Endothelial cell of umbilical vein (primary cell): ENCODE results near the gene TMEFF2. TPM values are rescaled to one million over a fixed set of nuclear protein-coding genes. Genes with fewer than 3 reads are reported as not detected.

ENCODE experiments used
- BruUV-seq: library from RNA; stranded (reverse); fragments of 400-500 nt; replicated peaks from 2 replicates; lab custom pipeline; 2021; lab: Mats Ljungman, UMichigan
- CTCF ChIA-PET: fragments of 300-600, 350-600 bp; sonication (Branson Sonifier 250); formaldehyde crosslinking; loops from one replicate; lab custom pipeline; 2021; ENCODE audit warnings: antibody characterized with exemption, inconsistent platforms; lab: Charles Lee
- POLR2A ChIA-PET: fragments of 300-600, 350-600 bp; sonication (Branson Sonifier 250); formaldehyde crosslinking; loops from one replicate; lab custom pipeline; 2021; ENCODE audit warnings: antibody characterized with exemption, inconsistent platforms; lab: Charles Lee
- DNase-seq: peaks from one replicate; pipeline ENCODE4 v3.0.0-alpha.2; 2011; ENCODE audit warnings: low read depth, low spot score
- FAIRE-seq: peaks from 2 replicates; lab custom pipeline; 2011; peaks lifted over from hg19 to GRCh38; lab: Jason Lieb, UNC
- H2AFZ ChIP-seq: 2 replicates; pipeline ENCODE4 v1.6.0; 2012; ENCODE audit warnings: low read depth, low read length, control low read depth, inconsistent platforms
- H3K27ac ChIP-seq: 2 replicates; pipeline ENCODE4 v1.5.1; 2011; ENCODE audit warnings: low read depth, mild to moderate bottlenecking, control low read depth, low read length, moderate library complexity; ENCODE audit not compliant: insufficient read depth
- H3K27me3 ChIP-seq, 2 experiments: 2 replicates each; pipeline versions ENCODE4 v1.6.0 to v1.6.1; 2011; ENCODE audit warnings: low read length in 2 of 2, mixed read lengths in 1 of 2; ENCODE audit not compliant: control insufficient read depth in 2 of 2, insufficient read depth in 2 of 2
- H3K36me3 ChIP-seq, 2 experiments: 2 replicates in 1 of 2; 3 replicates in 1 of 2; pipeline ENCODE4 v1.5.1; 2011; ENCODE audit warnings: low read length in 2 of 2, mild to moderate bottlenecking in 1 of 2, moderate library complexity in 1 of 2; ENCODE audit not compliant: control insufficient read depth in 2 of 2, insufficient read depth in 2 of 2; ENCODE audit errors: extremely low read depth in 1 of 2
- H3K4me1 ChIP-seq: 3 replicates; pipeline ENCODE4 v1.5.1; 2011; ENCODE audit warnings: mild to moderate bottlenecking, low read length; ENCODE audit not compliant: control insufficient read depth, insufficient read depth; ENCODE audit errors: extremely low read depth
- H3K4me2 ChIP-seq: 2 replicates; pipeline ENCODE4 v1.6.1; 2011; ENCODE audit warnings: low read length, control low read depth, mixed read lengths; ENCODE audit not compliant: insufficient read depth
- H3K4me3 ChIP-seq, 3 experiments: fragments of 200-600 bp in 1 of 3; sonication (generic), shearing (Covaris generic) in 1 of 3; replicated peaks in 1 of 3; 2 replicates each; pipeline ENCODE4 v1.5.1; 2011 to 2016; ENCODE audit warnings: control low read depth in 3 of 3, low read length in 3 of 3, mild to moderate bottlenecking in 2 of 3, inconsistent platforms in 1 of 3, low read depth in 1 of 3, moderate library complexity in 1 of 3; ENCODE audit not compliant: insufficient read depth in 1 of 3
- H3K79me2 ChIP-seq: 2 replicates; pipeline ENCODE4 v1.6.0; 2012; ENCODE audit warnings: low read length, inconsistent platforms; ENCODE audit not compliant: control insufficient read depth, insufficient read depth
- H3K9ac ChIP-seq: replicated peaks from 2 replicates; pipeline ENCODE3; 2011; ENCODE audit warnings: low read length, control low read depth; ENCODE audit not compliant: insufficient read depth; ENCODE audit errors: extremely low read depth
- H3K9me1 ChIP-seq: replicated peaks from 3 replicates; pipeline ENCODE4 v1.6.0; 2011; ENCODE audit warnings: mild to moderate bottlenecking, low read length; ENCODE audit not compliant: control insufficient read depth, insufficient read depth; ENCODE audit errors: extremely low read depth
- H3K9me3 ChIP-seq: replicated peaks from 2 replicates; pipeline ENCODE4 v1.5.1; 2012; ENCODE audit warnings: low read length, inconsistent platforms; ENCODE audit not compliant: control insufficient read depth, insufficient read depth
- H4K20me1 ChIP-seq: replicated peaks from 2 replicates; pipeline ENCODE3; 2011; ENCODE audit warnings: mild to moderate bottlenecking, low read length; ENCODE audit not compliant: control insufficient read depth, insufficient read depth; ENCODE audit errors: extremely low read depth
- EZH2 ChIP-seq: IDR thresholded peaks from 2 replicates; pipeline ENCODE4 v1.6.1; 2012; ENCODE audit warnings: borderline replicate concordance, low read depth, mild to moderate bottlenecking, moderate library complexity, low read length, inconsistent platforms; ENCODE audit not compliant: severe bottlenecking
- FOS ChIP-seq: IDR thresholded peaks from 2 replicates; pipeline ENCODE4 v1.6.1; 2011; ENCODE audit warnings: mild to moderate bottlenecking, low read length, moderate library complexity, borderline replicate concordance; ENCODE audit not compliant: insufficient read depth
- GATA2 ChIP-seq: IDR thresholded peaks from 2 replicates; pipeline ENCODE4 v1.7.0; 2011; ENCODE audit warnings: low read depth, mild to moderate bottlenecking, moderate library complexity, mixed read lengths, low read length; ENCODE audit not compliant: insufficient read length, insufficient read depth
- JUN ChIP-seq: IDR thresholded peaks from 2 replicates; pipeline ENCODE4 v1.6.1; 2011; ENCODE audit warnings: borderline replicate concordance, low read depth; ENCODE audit not compliant: insufficient read length, insufficient read depth
- MYC ChIP-seq: IDR thresholded peaks from one replicate; pipeline ENCODE4 v1.6.1; 2011; ENCODE audit warnings: mild to moderate bottlenecking, low read depth, low read length
- POLR2A ChIP-seq: IDR thresholded peaks from 2 replicates; pipeline ENCODE4 v1.6.1; 2012; ENCODE audit warnings: low read depth, mild to moderate bottlenecking, control low read depth, low read length
- POLR2AphosphoS5 ChIP-seq: IDR thresholded peaks from 2 replicates; pipeline ENCODE4 v1.6.1; 2012; ENCODE audit warnings: low read depth, mild to moderate bottlenecking, control low read depth, low read length, moderate library complexity; ENCODE audit not compliant: insufficient read depth
- dilution Hi-C: fragments of 300-500 bp; cut with MboI; formaldehyde crosslinking; loops from one replicate; pipeline ENCODE4 v1.15.0; 2019; ENCODE audit warnings: low sequenced_read_pairs; ENCODE audit not compliant: extremely low pct_ligation_motif_present
- intact Hi-C: fragments of 100-400 bp; cut with micrococcal nuclease; formaldehyde crosslinking; loops from one replicate; pipeline ENCODE4 v1.10.0; 2022
- polyA plus RNA-seq, 4 experiments: library from polyadenylated mRNA; depleted of rRNA in 3 of 4; stranded (reverse) in 3 of 4; unstranded in 1 of 4; fragments of >200 nt; gene quantifications; 2 replicates each; pipeline versions ENCODE4 v1.2.1 to v1.2.3, GENCODE V29; 2011 to 2012; ENCODE audit warnings: missing spikeins in 1 of 4
- total RNA-seq: library from RNA; stranded (reverse); gene quantifications from 2 replicates; pipeline ENCODE4 v1.2.3, GENCODE V29; 2021
- TF ChIP-seq, protein P1 (sequence below), 2 donors: IDR thresholded peaks; 1 replicate in 1 of 2; 2 replicates in 1 of 2; pipeline ENCODE4 v1.5.1; 2011; ENCODE audit warnings: low read length in 2 of 2, mild to moderate bottlenecking in 2 of 2, moderate library complexity in 2 of 2, control low read depth in 1 of 2, inconsistent platforms in 1 of 2, low read depth in 1 of 2; ENCODE audit not compliant: insufficient read depth in 1 of 2; ENCODE audit errors: extremely low read depth in 1 of 2
- TF ChIP-seq, protein P2 (sequence below): IDR thresholded peaks from 2 replicates; pipeline ENCODE4 v1.6.1; 2011; ENCODE audit not compliant: insufficient read depth, insufficient read length

Gene TMEFF2
- total and polyA plus RNA-seq, 2 donors (not counting 3 experiments of a cell fraction or from before 2014, with no cell fraction given) = 0.18 to 0.20 TPM

DNA sequence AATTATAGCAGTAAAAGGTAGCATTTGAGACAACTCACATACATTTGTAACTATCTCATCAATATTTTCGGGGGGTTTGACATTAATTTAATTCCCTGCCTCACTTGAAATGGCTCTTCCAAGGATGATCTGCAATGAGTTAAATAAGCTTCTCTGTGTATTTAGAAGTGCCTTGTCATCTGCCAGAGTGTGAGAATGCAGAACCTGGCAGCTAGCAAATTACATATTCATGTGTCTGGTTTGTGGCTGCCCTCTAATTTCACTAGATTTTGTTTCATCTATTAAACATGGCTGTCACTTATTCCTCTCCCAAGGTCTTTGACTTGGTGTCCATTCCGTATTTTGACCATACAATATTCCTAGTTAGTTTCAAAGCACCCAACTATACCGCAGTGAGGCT, 189.5 kb downstream of the TMEFF2 start:
- dilution Hi-C loops = no loop called here
- no peak overlapping the region for H3K27ac ChIP-seq
- no TSS peak for BruUV-seq
- H3K79me2 ChIP-seq = no peaks in the 10 kb centered on the region
- H3K27me3 ChIP-seq = no peaks in the 10 kb centered on the region
- H3K4me1 ChIP-seq = peaks cover 6% of the 10 kb centered on the region
- H3K9ac ChIP-seq = no peak overlapping the region
- ChIA-PET POLR2A (no interaction called here), CTCF (interaction anchor here (2.0 kb wide), 1 partner anchor 12 kb away, joined by 4 read pairs; no protein-coding TSS in a partner anchor)
- H3K9me1 ChIP-seq = no peaks in the 10 kb centered on the region
- no peak overlapping the region for H3K4me2 ChIP-seq
- intact Hi-C loops = no loop called here
- H4K20me1 ChIP-seq = no peaks in the 10 kb centered on the region
- H3K36me3 ChIP-seq = no peaks in the 10 kb centered on the region
- H2AFZ ChIP-seq = no peak overlapping the region
- TF ChIP-seq POLR2AphosphoS5 (no peak), FOS (no peak), POLR2A (no peak), EZH2 (no peak), GATA2 (no peak), JUN (no peak), MYC (no peak)
- TF ChIP-seq, protein P1, sequence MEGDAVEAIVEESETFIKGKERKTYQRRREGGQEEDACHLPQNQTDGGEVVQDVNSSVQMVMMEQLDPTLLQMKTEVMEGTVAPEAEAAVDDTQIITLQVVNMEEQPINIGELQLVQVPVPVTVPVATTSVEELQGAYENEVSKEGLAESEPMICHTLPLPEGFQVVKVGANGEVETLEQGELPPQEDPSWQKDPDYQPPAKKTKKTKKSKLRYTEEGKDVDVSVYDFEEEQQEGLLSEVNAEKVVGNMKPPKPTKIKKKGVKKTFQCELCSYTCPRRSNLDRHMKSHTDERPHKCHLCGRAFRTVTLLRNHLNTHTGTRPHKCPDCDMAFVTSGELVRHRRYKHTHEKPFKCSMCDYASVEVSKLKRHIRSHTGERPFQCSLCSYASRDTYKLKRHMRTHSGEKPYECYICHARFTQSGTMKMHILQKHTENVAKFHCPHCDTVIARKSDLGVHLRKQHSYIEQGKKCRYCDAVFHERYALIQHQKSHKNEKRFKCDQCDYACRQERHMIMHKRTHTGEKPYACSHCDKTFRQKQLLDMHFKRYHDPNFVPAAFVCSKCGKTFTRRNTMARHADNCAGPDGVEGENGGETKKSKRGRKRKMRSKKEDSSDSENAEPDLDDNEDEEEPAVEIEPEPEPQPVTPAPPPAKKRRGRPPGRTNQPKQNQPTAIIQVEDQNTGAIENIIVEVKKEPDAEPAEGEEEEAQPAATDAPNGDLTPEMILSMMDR (IDR thresholded peaks at IDR 0.05; ENCODE audit: extremely low read depth in 1 of 2, insufficient read depth in 1 of 2, low read depth in 1 of 2, low read length in 2 of 2) = no peak
- TF ChIP-seq, protein P2, sequence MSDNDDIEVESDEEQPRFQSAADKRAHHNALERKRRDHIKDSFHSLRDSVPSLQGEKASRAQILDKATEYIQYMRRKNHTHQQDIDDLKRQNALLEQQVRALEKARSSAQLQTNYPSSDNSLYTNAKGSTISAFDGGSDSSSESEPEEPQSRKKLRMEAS = no peak
- DNase-seq (no peak), FAIRE-seq (no peak)
- H3K9me3 ChIP-seq = no peaks in the 10 kb centered on the region
- no peak overlapping the region for H3K4me3 ChIP-seq
